HepG2 (cell line): ENCODE results near the gene RSRC2. TPM values are rescaled to one million over a fixed set of nuclear protein-coding genes. Genes with fewer than 3 reads are reported as not detected.

Experiments used
- BRCA1 ChIP-seq: sonication (generic); formaldehyde crosslinking; IDR thresholded peaks from 2 replicates; pipeline ENCODE4 v1.4.0; 2020; ENCODE audit warnings: missing genetic modification reagents
- ELF3 ChIP-seq: IDR thresholded peaks from 2 replicates; pipeline ENCODE4 v1.6.1; 2016; ENCODE audit warnings: missing genetic modification reagents, missing compliant biosample characterization
- ELF4 ChIP-seq: sonication (generic); formaldehyde crosslinking; IDR thresholded peaks from 2 replicates; pipeline ENCODE4 v1.5.0; 2020; ENCODE audit warnings: missing genetic modification reagents, mild to moderate bottlenecking, moderate library complexity, borderline replicate concordance
- HMG20A ChIP-seq: IDR thresholded peaks from 2 replicates; pipeline ENCODE4 v1.6.1; 2016; ENCODE audit warnings: borderline replicate concordance
- HMG20B ChIP-seq: conservative IDR thresholded peaks from 2 replicates; pipeline ENCODE4 v1.6.1; 2016; ENCODE audit warnings: missing genetic modification reagents, missing compliant biosample characterization
- KLF16 ChIP-seq, 2 experiments: sonication (generic) in 1 of 2; formaldehyde crosslinking in 1 of 2; IDR thresholded peaks; 2 replicates each; pipeline versions ENCODE4 v1.6.1 to v1.8.0; 2016 to 2023; ENCODE audit warnings: missing genetic modification reagents in 2 of 2, missing compliant biosample characterization in 1 of 2
- SKI ChIP-seq: fragments of 450-650 bp; IDR thresholded peaks from one replicate; pipeline ENCODE4 v1.6.1; 2018; ENCODE audit warnings: mild to moderate bottlenecking; ENCODE audit not compliant: partially characterized antibody
- TBX2 ChIP-seq: sonication (generic); formaldehyde crosslinking; IDR thresholded peaks from 2 replicates; pipeline ENCODE4 v1.5.0; 2020; ENCODE audit warnings: missing genetic modification reagents, mild to moderate bottlenecking, borderline replicate concordance
- TFDP1 ChIP-seq: IDR thresholded peaks from 2 replicates; pipeline ENCODE4 v1.6.1; 2016; ENCODE audit warnings: missing compliant biosample characterization, missing genetic modification reagents, borderline replicate concordance
- U2AF2 ChIP-seq: fragments of 200-400 bp; formaldehyde crosslinking; IDR thresholded peaks from 2 replicates; pipeline ENCODE4 v1.6.1; 2017; ENCODE audit warnings: low read depth, mild to moderate bottlenecking, low read length
- USF2 ChIP-seq, 2 experiments: sonication (generic) in 1 of 2; formaldehyde crosslinking in 1 of 2; IDR thresholded peaks; 2 replicates each; pipeline versions ENCODE4 v1.5.1 to v1.6.1; 2011 to 2020; ENCODE audit warnings: borderline replicate concordance in 1 of 2, low read depth in 1 of 2, low read length in 1 of 2, mild to moderate bottlenecking in 1 of 2, missing genetic modification reagents in 1 of 2, moderate library complexity in 1 of 2
- ZBTB38 ChIP-seq: sonication (generic); formaldehyde crosslinking; IDR thresholded peaks from 2 replicates; pipeline ENCODE4 v1.5.1; 2020; ENCODE audit warnings: mild to moderate bottlenecking, missing genetic modification reagents
- ZC3H13 ChIP-seq: sonication (generic); formaldehyde crosslinking; IDR thresholded peaks from 2 replicates; pipeline ENCODE4 v1.8.1; 2023; ENCODE audit warnings: mild to moderate bottlenecking, missing genetic modification reagents, moderate library complexity
- ZMAT3 ChIP-seq: sonication (generic); formaldehyde crosslinking; conservative IDR thresholded peaks from 2 replicates; pipeline ENCODE4 v1.7.0; 2021; ENCODE audit warnings: missing genetic modification reagents
- ZNF136 ChIP-seq: sonication (generic); formaldehyde crosslinking; IDR thresholded peaks from 2 replicates; pipeline ENCODE4 v1.8.1; 2022; ENCODE audit warnings: low read depth, mild to moderate bottlenecking, moderate library complexity, missing genetic modification reagents
- ZNF337 ChIP-seq: sonication (generic); formaldehyde crosslinking; IDR thresholded peaks from 2 replicates; pipeline ENCODE4 v1.5.1; 2020; ENCODE audit warnings: missing genetic modification reagents, low read depth, mild to moderate bottlenecking, borderline replicate concordance
- polyA plus RNA-seq, 8 experiments: library from polyadenylated mRNA; depleted of rRNA in 3 of 8; stranded (reverse) in 7 of 8; unstranded in 1 of 8; fragments of >200 nt; fragmentation: Illumina TruSeq in 4 of 8; extraction: Trizol in 4 of 8; gene quantifications; 2 replicates each; pipeline versions ENCODE4 v1.2.1 to v1.2.3, GENCODE V29; 2011 to 2016; ENCODE audit warnings: low read depth in 4 of 8, missing spikeins in 1 of 8, mixed read lengths in 1 of 8; ENCODE audit not compliant: insufficient read depth in 1 of 8
- total RNA-seq, 5 experiments: library from RNA; depleted of rRNA; stranded (reverse); fragments of >200 nt; fragmentation: Illumina TruSeq; extraction: Trizol; gene quantifications; 2 replicates each; pipeline ENCODE4 v1.2.3, GENCODE V29; 2016; ENCODE audit warnings: low read depth in 1 of 5
- TF ChIP-seq, protein P1 (sequence below): IDR thresholded peaks from 2 replicates; pipeline ENCODE4 v1.6.1; 2018; ENCODE audit warnings: missing genetic modification reagents, mild to moderate bottlenecking, missing compliant biosample characterization
- TF ChIP-seq, protein P2 (sequence below): sonication (generic); formaldehyde crosslinking; IDR thresholded peaks from 2 replicates; pipeline ENCODE4 v1.4.0; 2020; ENCODE audit warnings: low read depth, missing genetic modification reagents

The RSRC2 gene
- total and polyA plus RNA-seq, 2 of the 13 experiments (the other 11 are each of a cell fraction or from before 2014, with no cell fraction given), result 31.4 to 77.8 TPM

DNA sequence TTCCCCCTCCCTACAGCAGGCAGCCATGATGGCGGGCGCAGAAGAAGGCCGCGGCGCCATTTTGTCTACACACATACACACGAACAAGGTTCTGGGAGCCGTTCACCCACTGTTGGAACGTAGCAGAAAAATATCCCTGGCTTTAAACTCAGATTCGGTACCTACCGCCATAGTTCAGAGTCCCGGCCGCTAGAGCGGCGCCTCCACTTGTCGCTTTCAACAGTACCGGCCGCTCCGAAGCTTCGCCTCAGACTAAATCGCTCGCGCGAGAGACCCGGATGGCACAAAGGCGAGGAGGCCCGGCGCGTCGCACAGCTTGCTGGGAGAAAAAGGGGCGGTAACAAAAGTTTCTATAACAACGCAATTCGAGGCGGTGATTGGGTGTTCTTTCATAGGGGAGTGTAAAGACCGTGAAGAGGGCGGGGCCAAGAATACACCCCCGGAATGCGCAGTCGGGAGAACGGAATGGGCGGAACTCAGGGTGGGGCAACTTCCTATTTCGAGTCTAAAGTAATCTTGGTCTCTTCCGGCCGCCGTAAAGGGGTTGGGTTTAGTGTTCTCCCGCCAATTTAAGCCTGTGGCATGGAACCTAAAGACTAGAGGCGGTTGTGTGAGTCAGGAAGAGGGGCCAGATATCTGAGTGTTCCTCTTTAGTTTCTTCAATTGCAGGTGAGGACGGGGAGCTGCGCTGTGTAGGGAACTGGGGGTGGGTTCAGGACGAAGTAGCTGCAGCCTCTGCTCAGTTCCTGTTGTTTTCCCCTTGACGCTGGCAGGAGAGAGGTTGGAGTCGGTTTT, at the start of gene RSRC2, which contains the start of gene KNTC1 (continued):
- TF ChIP-seq ZNF337 (no peak), TFDP1 (CRISPR knock-in tag) (peak; percentile 99), U2AF2 (no peak), HMG20B (CRISPR knock-in tag) (0 out of 2 replicates have a peak, but pooled peaks have one; percentile 16), TBX2 (CRISPR knock-in tag) (0 out of 2 replicates have a peak, but pooled peaks have one; percentile 35), ZBTB38 (CRISPR knock-in tag) (peak; percentile 27; the same call in 1 of the 2 replicates), HMG20A (CRISPR knock-in tag) (no peak), USF2 (IDR thresholded peaks at IDR 0.05; ENCODE audit: low read depth, low read length) (no peak), USF2 (CRISPR knock-in tag; IDR thresholded peaks at IDR 0.05; ENCODE audit: borderline replicate concordance) (no peak), ZC3H13 (CRISPR knock-in tag) (peak; percentile 25; the same call in 1 of the 2 replicates), ZMAT3 (peak; percentile 65; the same call in 1 of the 2 replicates), ZNF136 (CRISPR knock-in tag) (peak; percentile 90; the same call in 1 of the 2 replicates), BRCA1 (CRISPR knock-in tag) (peak; percentile 71; the same call in 1 of the 2 replicates), ELF4 (CRISPR knock-in tag) (peak; percentile 77; the same call in 1 of the 2 replicates), SKI (peak; percentile 39), ELF3 (peak; percentile 68), KLF16 (CRISPR knock-in tag; IDR thresholded peaks at IDR 0.05) (peak in 1 of 2 experiments; percentile 79; a peak in 1 of 4 replicates)
- TF ChIP-seq, protein P1, sequence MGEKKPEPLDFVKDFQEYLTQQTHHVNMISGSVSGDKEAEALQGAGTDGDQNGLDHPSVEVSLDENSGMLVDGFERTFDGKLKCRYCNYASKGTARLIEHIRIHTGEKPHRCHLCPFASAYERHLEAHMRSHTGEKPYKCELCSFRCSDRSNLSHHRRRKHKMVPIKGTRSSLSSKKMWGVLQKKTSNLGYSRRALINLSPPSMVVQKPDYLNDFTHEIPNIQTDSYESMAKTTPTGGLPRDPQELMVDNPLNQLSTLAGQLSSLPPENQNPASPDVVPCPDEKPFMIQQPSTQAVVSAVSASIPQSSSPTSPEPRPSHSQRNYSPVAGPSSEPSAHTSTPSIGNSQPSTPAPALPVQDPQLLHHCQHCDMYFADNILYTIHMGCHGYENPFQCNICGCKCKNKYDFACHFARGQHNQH (CRISPR knock-in tag), result peak; percentile 76
- TF ChIP-seq, protein P2, sequence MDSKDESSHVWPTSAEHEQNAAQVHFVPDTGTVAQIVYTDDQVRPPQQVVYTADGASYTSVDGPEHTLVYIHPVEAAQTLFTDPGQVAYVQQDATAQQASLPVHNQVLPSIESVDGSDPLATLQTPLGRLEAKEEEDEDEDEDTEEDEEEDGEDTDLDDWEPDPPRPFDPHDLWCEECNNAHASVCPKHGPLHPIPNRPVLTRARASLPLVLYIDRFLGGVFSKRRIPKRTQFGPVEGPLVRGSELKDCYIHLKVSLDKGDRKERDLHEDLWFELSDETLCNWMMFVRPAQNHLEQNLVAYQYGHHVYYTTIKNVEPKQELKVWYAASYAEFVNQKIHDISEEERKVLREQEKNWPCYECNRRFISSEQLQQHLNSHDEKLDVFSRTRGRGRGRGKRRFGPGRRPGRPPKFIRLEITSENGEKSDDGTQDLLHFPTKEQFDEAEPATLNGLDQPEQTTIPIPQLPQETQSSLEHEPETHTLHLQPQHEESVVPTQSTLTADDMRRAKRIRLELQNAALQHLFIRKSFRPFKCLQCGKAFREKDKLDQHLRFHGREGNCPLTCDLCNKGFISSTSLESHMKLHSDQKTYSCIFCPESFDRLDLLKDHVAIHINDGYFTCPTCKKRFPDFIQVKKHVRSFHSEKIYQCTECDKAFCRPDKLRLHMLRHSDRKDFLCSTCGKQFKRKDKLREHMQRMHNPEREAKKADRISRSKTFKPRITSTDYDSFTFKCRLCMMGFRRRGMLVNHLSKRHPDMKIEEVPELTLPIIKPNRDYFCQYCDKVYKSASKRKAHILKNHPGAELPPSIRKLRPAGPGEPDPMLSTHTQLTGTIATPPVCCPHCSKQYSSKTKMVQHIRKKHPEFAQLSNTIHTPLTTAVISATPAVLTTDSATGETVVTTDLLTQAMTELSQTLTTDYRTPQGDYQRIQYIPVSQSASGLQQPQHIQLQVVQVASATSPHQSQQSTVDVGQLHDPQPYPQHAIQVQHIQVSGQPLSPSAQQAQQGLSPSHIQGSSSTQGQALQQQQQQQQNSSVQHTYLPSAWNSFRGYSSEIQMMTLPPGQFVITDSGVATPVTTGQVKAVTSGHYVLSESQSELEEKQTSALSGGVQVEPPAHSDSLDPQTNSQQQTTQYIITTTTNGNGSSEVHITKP (CRISPR knock-in tag), result 0 out of 2 replicates have a peak, but pooled peaks have one; percentile 63
